B cell (primary cell): Measurements from ENCODE around the gene RAD51B. TPM values are rescaled to one million over a fixed set of nuclear protein-coding genes. Genes with fewer than 3 reads are reported as not detected.

Experiments
- ATAC-seq: fragments of 200-7000 bp; cut with Tn5 transposase; one replicate; pipeline ENCODE4 v1.10.0; 2021; ENCODE audit warnings: low read depth, mild to moderate bottlenecking, moderate number of reproducible peaks, moderate library complexity
- CTCF ChIA-PET: fragments of 350-600 bp; sonication (Branson Sonifier 250); formaldehyde crosslinking; loops from one replicate; lab custom pipeline; 2021; ENCODE audit warnings: antibody characterized with exemption, inconsistent platforms; lab: Charles Lee
- POLR2A ChIA-PET: fragments of 350-600 bp; sonication (Branson Sonifier 250); formaldehyde crosslinking; loops from one replicate; lab custom pipeline; 2021; ENCODE audit warnings: antibody characterized with exemption; lab: Charles Lee
- DNase-seq: peaks from one replicate; pipeline ENCODE4 v3.0.0; 2013
- H2AFZ ChIP-seq: 2 replicates; pipeline ENCODE4 v1.6.1; 2012; ENCODE audit warnings: mild to moderate bottlenecking, low read depth, low read length; ENCODE audit not compliant: insufficient read depth, poor library complexity, severe bottlenecking
- H3K27ac ChIP-seq, 2 donors: 1 replicate in 1 of 2; 2 replicates in 1 of 2; pipeline ENCODE4 v1.5.1; 2012 to 2013; ENCODE audit warnings: low read length in 2 of 2, mild to moderate bottlenecking in 2 of 2, moderate library complexity in 1 of 2
- H3K27me3 ChIP-seq, 4 experiments: fragments of 200-600 bp in 1 of 4; sonication (generic) in 1 of 4; replicated peaks in 1 of 4; 1 replicate in 2 of 4; 2 replicates in 2 of 4; pipeline versions ENCODE4 v1.6.1 to v1.7.0; 2013 to 2016; ENCODE audit warnings: low read length in 3 of 4, mild to moderate bottlenecking in 2 of 4, mixed read lengths in 1 of 4, moderate library complexity in 1 of 4; ENCODE audit not compliant: insufficient read depth in 4 of 4, control insufficient read depth in 3 of 4; ENCODE audit errors: control extremely low read depth in 1 of 4
- H3K36me3 ChIP-seq, 2 experiments: replicated peaks in 1 of 2; 1 replicate in 1 of 2; 2 replicates in 1 of 2; pipeline versions ENCODE4 v1.6.1 to v1.7.1; 2013; ENCODE audit warnings: low read length in 1 of 2; ENCODE audit not compliant: insufficient read depth in 2 of 2, control insufficient read depth in 1 of 2; ENCODE audit errors: control extremely low read depth in 1 of 2, extremely low read depth in 1 of 2
- H3K4me1 ChIP-seq, 2 donors: fragments of 200-600 bp in 1 of 2; sonication (generic) in 1 of 2; 1 replicate in 1 of 2; 2 replicates in 1 of 2; pipeline versions ENCODE4 v1.5.1 to v1.6.1; 2013 to 2017; ENCODE audit warnings: low read length in 2 of 2; ENCODE audit not compliant: control insufficient read depth in 2 of 2, insufficient read depth in 2 of 2
- H3K4me2 ChIP-seq: replicated peaks from 2 replicates; pipeline ENCODE3; 2012; ENCODE audit warnings: mild to moderate bottlenecking, low read depth, low read length; ENCODE audit not compliant: poor library complexity, severe bottlenecking
- H3K4me3 ChIP-seq, 5 experiments: fragments of 200-600 bp in 1 of 5; sonication (generic) in 1 of 5; 1 replicate in 3 of 5; 2 replicates in 2 of 5; pipeline versions ENCODE4 v1.5.1 to v1.7.0; 2011 to 2016; ENCODE audit warnings: low read length in 4 of 5, mild to moderate bottlenecking in 4 of 5, low read depth in 2 of 5, control low read depth in 1 of 5, moderate library complexity in 1 of 5; ENCODE audit not compliant: insufficient read depth in 1 of 5; ENCODE audit errors: control extremely low read depth in 1 of 5, extremely low read depth in 1 of 5
- H3K79me2 ChIP-seq: fragments of 200-600 bp; sonication (generic); one replicate; pipeline ENCODE4 v1.6.0; 2016; ENCODE audit warnings: low read length; ENCODE audit not compliant: control insufficient read depth, insufficient read depth
- H3K9ac ChIP-seq: fragments of 200-600 bp; sonication (generic); 2 replicates; pipeline ENCODE4 v1.6.1; 2017; ENCODE audit warnings: mild to moderate bottlenecking, low read length, moderate library complexity
- H3K9me3 ChIP-seq, 3 donors: one replicate each; pipeline versions ENCODE4 v1.6.1 to v1.7.1; 2013; ENCODE audit warnings: low read length in 2 of 3; ENCODE audit not compliant: control insufficient read depth in 2 of 3, insufficient read depth in 1 of 3; ENCODE audit errors: control extremely low read depth in 1 of 3
- H4K20me1 ChIP-seq: 2 replicates; pipeline ENCODE4 v1.6.0; 2012; ENCODE audit warnings: mild to moderate bottlenecking, low read length; ENCODE audit not compliant: insufficient read depth, control insufficient read depth, poor library complexity, severe bottlenecking
- H3K27ac Mint-ChIP-seq: one replicate; pipeline ENCODE4 v1.8.0; 2021; ENCODE audit warnings: mixed read lengths
- H3K27me3 Mint-ChIP-seq: one replicate; pipeline ENCODE4 v1.8.0; 2021; ENCODE audit warnings: mixed read lengths
- H3K4me1 Mint-ChIP-seq: one replicate; pipeline ENCODE4 v1.8.0; 2021; ENCODE audit warnings: mixed read lengths
- H3K4me3 Mint-ChIP-seq: one replicate; pipeline ENCODE4 v1.8.0; 2021; ENCODE audit warnings: mixed read lengths
- H3K9me3 Mint-ChIP-seq: one replicate; pipeline ENCODE4 v1.8.0; 2022; ENCODE audit warnings: mixed read lengths; ENCODE audit not compliant: insufficient read depth
- CTCF ChIP-seq: fragments of 200-600 bp; IDR thresholded peaks from one replicate; pipeline ENCODE4 v1.8.0; 2022; ENCODE audit warnings: antibody characterized with exemption, mild to moderate bottlenecking
- EZH2 ChIP-seq: IDR thresholded peaks from 2 replicates; pipeline ENCODE4 v1.6.1; 2012; ENCODE audit warnings: borderline replicate concordance, low read depth, mild to moderate bottlenecking, moderate library complexity, low read length; ENCODE audit not compliant: insufficient read depth, poor library complexity, severe bottlenecking
- WGBS: methylation state at CpG from one replicate; pipeline ENCODE4 v1.1.5; 2013; ENCODE audit warnings: missing lambda C conversion rate; ENCODE audit not compliant: insufficient coverage; 5-methylcytosine and 5-hydroxymethylcytosine counted together
- intact Hi-C: fragments of 100-400 bp; cut with micrococcal nuclease; formaldehyde crosslinking; loops from one replicate; pipeline ENCODE4 v1.10.0; 2022
- polyA plus RNA-seq: library from polyadenylated mRNA; depleted of rRNA; stranded (reverse); fragments of >200 nt; gene quantifications from 2 replicates; pipeline ENCODE4 v1.2.3, GENCODE V29; 2012
- total RNA-seq, 2 donors: library from RNA; stranded (reverse); fragments of 120-200 nt in 1 of 2; gene quantifications; 1 replicate in 1 of 2; 2 replicates in 1 of 2; pipeline versions ENCODE4 v1.2.3 to v1.2.4, GENCODE V29; 2013 to 2022

Gene RAD51B
- total and polyA plus RNA-seq, 2 donors (not counting 1 experiment from before 2014, with no cell fraction given): 6.5 to 60.6 TPM

DNA sequence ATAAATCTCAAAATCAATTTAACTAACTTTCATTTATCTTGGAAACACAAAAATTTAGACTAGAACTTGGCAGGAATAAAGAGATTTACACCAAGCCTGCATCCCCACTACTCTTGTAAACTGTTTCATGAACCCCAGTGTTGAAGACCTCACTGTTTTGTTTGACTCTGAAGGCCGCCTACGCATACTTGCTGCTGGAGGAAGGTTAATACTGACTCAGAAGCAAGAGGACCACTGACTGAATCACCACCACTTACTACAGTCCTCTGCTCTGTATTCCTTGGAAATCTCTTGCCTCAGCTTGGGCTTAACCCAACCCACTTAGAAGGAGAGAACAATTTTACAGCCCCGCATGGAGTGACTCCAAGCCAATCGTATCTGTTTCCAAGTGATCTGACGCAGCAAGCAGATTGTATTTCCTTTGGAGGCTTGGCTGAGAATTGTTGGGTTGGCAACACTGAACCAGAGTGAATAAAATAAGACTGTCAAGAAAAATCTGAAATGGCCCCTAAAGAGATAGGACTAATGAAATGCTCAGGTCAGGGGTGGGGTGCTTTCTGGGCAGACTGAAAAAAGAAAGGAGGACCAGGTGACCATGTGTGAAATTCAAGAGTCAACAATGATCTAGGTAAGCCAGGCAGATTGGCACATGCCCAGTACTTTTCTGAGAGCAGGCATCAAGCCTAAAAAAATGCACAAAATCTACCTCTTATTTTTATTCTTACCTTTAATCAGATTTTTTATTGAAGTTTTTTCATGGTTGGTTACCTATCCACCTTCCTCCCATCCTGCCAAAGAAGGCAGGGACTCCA lies 724.7 kb downstream of the RAD51B start:
- no peak overlapping the region for H3K4me2 ChIP-seq
- H3K4me3 ChIP-seq: no peak overlapping the region
- POLR2A ChIA-PET: no interaction called here
- intact Hi-C loops: no loop called here
- H3K9ac ChIP-seq: no peak overlapping the region
- H2AFZ ChIP-seq: no peak overlapping the region
- H3K27ac Mint-ChIP-seq: no peak overlapping the region
- 100% methylated on average over 2 of the region's 5 CpGs for WGBS
- H3K9me3 ChIP-seq: no peaks in the 10 kb centered on the region
- H3K4me1 Mint-ChIP-seq: peaks cover 14% of the 10 kb centered on the region
- no peaks in the 10 kb centered on the region for H3K36me3 ChIP-seq
- H3K27ac ChIP-seq: no peak overlapping the region
- DNase-seq (no peak), ATAC-seq (no peak)
- peaks cover 0 to 4% of the 10 kb centered on the region in 2 donors for H3K4me1 ChIP-seq
- TF ChIP-seq CTCF (no peak), EZH2 (no peak)
- no peaks in the 10 kb centered on the region for H4K20me1 ChIP-seq
- H3K9me3 Mint-ChIP-seq: no peaks in the 10 kb centered on the region
- H3K27me3 Mint-ChIP-seq: no peaks in the 10 kb centered on the region
- no peaks in the 10 kb centered on the region for H3K27me3 ChIP-seq
- H3K79me2 ChIP-seq: no peaks in the 10 kb centered on the region
- no peak overlapping the region for H3K4me3 Mint-ChIP-seq
- CTCF ChIA-PET: no interaction called here

DNA sequence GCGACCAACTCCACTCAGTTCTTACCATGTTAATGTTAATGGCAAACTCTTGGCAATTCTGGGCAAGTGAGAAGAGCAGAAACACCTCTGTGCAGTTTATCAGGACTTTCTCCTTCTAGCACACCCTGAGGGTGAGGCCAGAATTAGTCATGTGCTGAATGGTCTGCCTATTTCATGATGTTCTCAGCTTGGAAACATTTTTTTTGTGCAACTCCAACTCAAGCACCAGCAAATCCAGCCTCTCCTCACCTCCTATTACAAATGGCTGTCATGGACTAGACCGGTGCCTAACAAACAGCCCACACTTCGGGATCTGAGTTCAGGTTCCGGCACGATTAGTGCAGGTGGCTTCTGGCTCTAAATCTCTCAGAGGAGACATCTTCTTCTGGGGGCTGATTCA lies 727.3 kb downstream of the RAD51B start:
- no peak for DNase-seq
- peaks cover 19% of the 10 kb centered on the region for H3K4me1 Mint-ChIP-seq
- H3K4me3 Mint-ChIP-seq: no peak overlapping the region
- H3K9me3 Mint-ChIP-seq: no peaks in the 10 kb centered on the region
- Histone ChIP-seq H3K36me3 (no peaks in the 10 kb centered on the region), H3K27ac (no peak overlapping the region), H3K4me2 (no peak overlapping the region), H3K27me3 (no peaks in the 10 kb centered on the region), H3K4me3 (no peak overlapping the region), H4K20me1 (no peaks in the 10 kb centered on the region), H3K4me1 (peaks cover 0 to 4% of the 10 kb centered on the region in 2 donors), H3K9ac (no peak overlapping the region), H2AFZ (no peak overlapping the region), H3K9me3 (no peaks in the 10 kb centered on the region), H3K79me2 (no peaks in the 10 kb centered on the region)
- H3K27ac Mint-ChIP-seq: no peak overlapping the region
- intact Hi-C loops: no loop called here
- no peaks in the 10 kb centered on the region for H3K27me3 Mint-ChIP-seq
- no peak for ATAC-seq
- CTCF ChIA-PET: no interaction called here
- POLR2A ChIA-PET: no interaction called here
- WGBS: 100% methylated on average over 4 of the region's 5 CpGs
- TF ChIP-seq EZH2 (no peak), CTCF (no peak)
